ENCODE measurements around the gene PYDC1. TPM values are rescaled to one million over a fixed set of nuclear protein-coding genes. Genes with fewer than 3 reads are reported as not detected.

Gene PYDC1
- total and polyA plus RNA-seq, 2 of the 8 experiments (the other 6 are each of a cell fraction or from before 2014, with no cell fraction given): 3.5 to 11.1 TPM

DNA sequence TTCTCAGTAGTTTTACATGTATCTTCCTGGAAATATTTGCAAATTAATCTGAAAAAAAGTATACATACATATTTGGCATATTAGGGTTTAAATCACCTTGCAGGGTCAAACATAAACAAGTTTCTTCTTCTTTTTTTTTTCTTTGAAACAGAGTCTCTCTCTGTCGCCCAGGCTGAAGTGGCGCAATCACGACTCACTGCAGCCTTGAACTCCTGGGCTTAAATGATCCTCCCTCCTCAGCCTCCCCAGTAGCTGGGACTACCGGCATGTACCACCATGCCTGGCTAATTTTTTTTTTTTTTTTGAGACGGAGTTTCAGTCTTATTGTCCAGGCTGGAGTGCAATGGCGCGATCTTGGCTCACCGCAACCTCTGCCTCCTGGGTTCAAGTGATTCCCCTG lies 49.6 kb downstream of the PYDC1 start:
- ChIA-PET POLR2A (ENCODE audit: partially characterized antibody) (interaction anchor here (2.0 to 6.5 kb wide), 2 partner anchors 12 to 23 kb away, joined by 6 to 62 read pairs; partner anchors contain the start of gene FUS), CTCF (ENCODE audit: partially characterized antibody) (interaction anchor here (0.6 to 2.7 kb wide), 4 partner anchors 10 to 125 kb away, joined by 3 to 11 read pairs (median 4); no protein-coding TSS in a partner anchor)
- Histone ChIP-seq H3K27me3 (replicated peaks in 1 of 4; ENCODE audit: control insufficient read depth in 3 of 4, extremely low read depth in 1 of 4, insufficient read depth in 3 of 4, low read length in 3 of 4) (no peaks in the 10 kb centered on the region; a peak in 1 of 7 replicates), H3K9ac (replicated peaks in 1 of 4; ENCODE audit: extremely low read depth in 1 of 4, low read depth in 3 of 4, low read length in 3 of 4) (no peak overlapping the region), H3K4me3 (ENCODE audit: extremely low read depth in 1 of 4, insufficient read depth in 2 of 4, low read depth in 3 of 4, low read length in 4 of 4) (no peak overlapping the region), H4K8ac (ENCODE audit: extremely low read depth, insufficient read depth, low read length) (no peak overlapping the region), H2BK12ac (ENCODE audit: low read depth, low read length) (no peak overlapping the region), H3K36me3 (ENCODE audit: control insufficient read depth in 2 of 4, insufficient read depth in 4 of 4, low read length in 3 of 4) (no peaks in the 10 kb centered on the region), H3K23me2 (ENCODE audit: low read depth, low read length) (0 out of 2 replicates have a peak, but pooled peaks cover 3% of the 10 kb centered on the region), H3K4me2 (ENCODE audit: insufficient read depth in 1 of 2, low read depth in 2 of 2, low read length in 2 of 2) (no peak overlapping the region), H4K20me1 (replicated peaks in 1 of 2; ENCODE audit: control insufficient read depth in 1 of 2, insufficient read depth in 2 of 2, low read length in 2 of 2) (no peaks in the 10 kb centered on the region), H4K5ac (ENCODE audit: insufficient read length, low read depth, low read length) (no peak overlapping the region), H2BK15ac (ENCODE audit: low read length) (no peak overlapping the region), H2BK120ac (replicated peaks; ENCODE audit: low read depth, low read length) (no peak overlapping the region), H3K27ac (ENCODE audit: low read depth, low read length) (no peak overlapping the region), H3K4ac (replicated peaks; ENCODE audit: insufficient read length, low read depth, low read length) (no peak overlapping the region), H3K9me3 (ENCODE audit: insufficient read depth in 2 of 2, low read depth in 1 of 2, low read length in 1 of 2) (no peaks in the 10 kb centered on the region; a peak in 1 of 4 replicates), H3K79me2 (ENCODE audit: control insufficient read depth in 1 of 2, insufficient read depth in 2 of 2, low read length in 2 of 2) (no peaks in the 10 kb centered on the region), H3K79me1 (ENCODE audit: low read depth, low read length) (no peaks in the 10 kb centered on the region), H3K14ac (ENCODE audit: insufficient read length) (no peak overlapping the region), H2BK5ac (ENCODE audit: low read depth, low read length) (no peak overlapping the region), H2AK5ac (ENCODE audit: low read depth, low read length) (no peak overlapping the region), H2AFZ (ENCODE audit: low read length) (no peak overlapping the region), H3K23ac (ENCODE audit: insufficient read length) (no peak overlapping the region), H3K18ac (ENCODE audit: extremely low read depth, low read length) (no peak overlapping the region), H4K91ac (replicated peaks; ENCODE audit: insufficient read length, low read length) (no peak overlapping the region), H3K56ac (replicated peaks; ENCODE audit: insufficient read length, low read depth, low read length) (no peak overlapping the region), H3K4me1 (replicated peaks in 1 of 4; ENCODE audit: control insufficient read depth in 3 of 4, insufficient read depth in 4 of 4, low read length in 3 of 4) (peaks cover 0 to 3% (median 0%) of the 10 kb centered on the region in 4 experiments; a peak in 1 of 7 replicates), H2BK20ac (ENCODE audit: low read length) (no peak overlapping the region)
- FAIRE-seq (no peak), DNase-seq (ENCODE audit: low read depth in 1 of 2, low spot score in 2 of 2) (no peak)
- WGBS, 2 experiments (ENCODE audit: extremely low coverage in 1 of 2, insufficient coverage in 1 of 2, insufficient read length in 1 of 2, insufficient replicate concordance in 2 of 2, low coverage in 1 of 2, low lambda C conversion rate in 2 of 2, missing lambda C conversion rate in 1 of 2): 94% methylated on average over 7 of the region's 8 CpGs; no CpG with 5 or more reads in 1 of the 2 experiments
- TF ChIP-seq CHD2 (IDR thresholded peaks at IDR 0.05; ENCODE audit: low read length): no peak
- no peak for TF ChIP-seq GABPA (IDR thresholded peaks at IDR 0.05; ENCODE audit: borderline replicate concordance, insufficient read depth, low read length)
- TF ChIP-seq KDM1A (IDR thresholded peaks at IDR 0.05; ENCODE audit: borderline replicate concordance, low read length): no peak
- TF ChIP-seq EP300 (IDR thresholded peaks at IDR 0.05; ENCODE audit: borderline replicate concordance in 1 of 2, low read depth in 2 of 2, low read length in 2 of 2): no peak
- no peak for TF ChIP-seq SAP30 (IDR thresholded peaks at IDR 0.05; ENCODE audit: insufficient read depth, insufficient replicate concordance, low read length)
- TF ChIP-seq BCL11A (IDR thresholded peaks at IDR 0.05; ENCODE audit: low read depth in 2 of 2, low read length in 2 of 2): no peak

Measured in H1 (cell line).